ENCODE data around the gene UGT1A8.

GRCh38 chr2:233747283-233747544 is 129.8 kb downstream of the UGT1A8 start:
- TF ChIP-seq CTCF (IDR thresholded peaks at IDR 0.05; ENCODE audit: low read length) (no peak), EZH2phosphoT487 (IDR thresholded peaks at IDR 0.05; ENCODE audit: low read length) (no peak), EZH2 (optimal IDR thresholded peaks at IDR 0.05; ENCODE audit: low read depth, low read length) (no peak)
